HG03139 (cell line): ENCODE results near the gene HSH2D.
"Not testable (repeated sequence)": the region's sequence is repeated elsewhere in the genome, so short reads cannot be mapped to it uniquely, and the experiment has no call there.

Experiments used
- ATAC-seq: cut with Tn5 transposase; IDR thresholded peaks from one replicate; pipeline ENCODE4 v1.9.1; 2021; ENCODE audit not compliant: unreplicated experiment

The HSH2D gene

DNA sequence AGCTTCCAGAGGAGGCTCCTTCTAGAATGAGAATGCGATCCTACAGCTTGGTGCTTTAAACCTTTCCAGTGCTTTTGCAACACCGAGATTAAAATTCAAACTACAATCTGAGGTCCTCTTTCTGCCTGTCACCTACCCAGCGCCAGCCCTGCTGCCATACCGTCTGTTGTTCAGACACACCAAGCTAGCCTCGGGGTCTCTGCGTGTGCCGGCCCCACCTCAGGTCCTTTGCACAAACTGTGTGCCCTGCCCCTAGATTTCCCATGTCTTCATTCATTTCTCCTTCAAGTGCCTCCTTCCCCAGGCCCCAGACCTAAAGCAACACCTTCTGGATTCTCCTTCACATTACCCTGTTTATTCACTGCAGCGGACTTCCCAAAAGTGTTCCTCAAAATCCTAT lies 11.1 kb downstream of the HSH2D start:
- no peak for ATAC-seq

GRCh38 chr19:16155128-16155527 lies 11.6 kb downstream of the HSH2D start:
- ATAC-seq: no peak

DNA sequence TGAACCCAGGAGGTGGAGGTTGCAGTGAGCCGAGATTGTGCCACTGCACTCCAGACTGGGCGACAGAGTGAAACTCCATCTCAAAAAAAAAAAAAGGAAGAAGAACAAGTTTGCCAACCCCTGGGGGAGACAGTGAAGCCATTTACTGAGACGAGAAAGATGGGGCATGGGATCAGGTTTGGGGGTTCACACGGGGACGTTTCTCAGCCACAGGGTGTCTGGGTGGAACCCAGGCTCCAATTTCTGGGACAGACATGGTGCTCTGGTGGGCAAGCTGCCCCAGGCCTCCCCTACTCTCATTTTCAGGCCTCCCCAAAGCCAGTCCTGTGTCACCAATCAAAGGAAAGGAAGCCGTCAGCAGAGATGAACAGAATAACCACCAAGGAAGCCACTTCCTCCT lies 13.4 kb downstream of the HSH2D start:
- no peak for ATAC-seq

GRCh38 chr19:16157601-16158000 lies 14.1 kb downstream of the HSH2D start:
- ATAC-seq: no peak

GRCh38 chr19:16159655-16160054 lies 16.2 kb downstream of the HSH2D start:
- no peak for ATAC-seq

- no peak for ATAC-seq
Observed at GRCh38 chr19:16160445-16160942, 17.0 kb downstream of the HSH2D start.

DNA sequence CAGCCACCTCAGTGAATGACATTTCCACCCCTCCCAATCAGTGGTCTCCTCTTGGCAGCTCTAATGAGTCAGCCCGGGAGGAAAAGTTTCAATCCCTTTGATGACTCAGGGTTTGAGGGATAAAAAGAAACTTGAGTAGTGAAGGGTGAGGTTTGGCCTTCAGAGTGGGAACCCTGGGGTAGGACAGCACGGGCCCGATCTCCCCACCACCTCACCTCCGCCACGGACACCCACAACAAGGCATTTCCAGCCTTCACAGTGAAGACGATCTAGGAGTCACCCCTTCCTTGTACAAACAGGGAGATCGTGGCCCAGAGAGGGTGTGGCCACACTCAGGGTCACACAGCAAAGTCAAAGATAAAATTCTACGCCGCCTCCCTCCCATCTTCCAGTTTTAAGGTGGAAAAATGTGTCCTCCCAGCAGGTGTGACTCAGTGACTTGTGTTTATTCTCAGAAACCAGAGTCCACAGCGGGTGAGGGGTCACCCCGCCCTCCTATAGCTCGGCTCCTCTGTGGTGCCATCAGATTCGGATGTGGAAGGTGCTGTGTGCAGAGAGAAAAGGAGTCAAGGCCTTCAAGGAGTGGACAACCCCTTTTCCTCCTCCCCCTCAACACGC lies 17.6 kb downstream of the HSH2D start:
- ATAC-seq: no peak

DNA sequence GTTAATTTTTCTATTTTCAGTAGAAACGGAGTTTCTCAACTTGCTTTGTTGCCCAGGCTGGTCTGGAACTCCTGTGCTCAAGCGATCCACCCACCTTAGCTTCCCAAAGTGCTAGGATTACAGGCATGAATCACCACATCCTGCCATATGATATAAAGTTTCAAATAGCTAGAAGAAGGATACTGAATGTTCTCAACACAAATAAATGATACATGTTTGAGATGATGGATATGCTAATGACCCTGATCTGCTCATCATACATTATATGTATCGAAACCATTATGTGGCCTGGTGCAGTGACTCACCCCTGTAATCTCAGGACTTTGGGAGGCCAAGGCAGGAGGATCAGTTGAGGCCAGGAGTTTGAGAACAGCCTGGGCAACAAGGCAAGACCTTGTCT lies 18.4 kb downstream of the HSH2D start:
- ATAC-seq: no peak

DNA sequence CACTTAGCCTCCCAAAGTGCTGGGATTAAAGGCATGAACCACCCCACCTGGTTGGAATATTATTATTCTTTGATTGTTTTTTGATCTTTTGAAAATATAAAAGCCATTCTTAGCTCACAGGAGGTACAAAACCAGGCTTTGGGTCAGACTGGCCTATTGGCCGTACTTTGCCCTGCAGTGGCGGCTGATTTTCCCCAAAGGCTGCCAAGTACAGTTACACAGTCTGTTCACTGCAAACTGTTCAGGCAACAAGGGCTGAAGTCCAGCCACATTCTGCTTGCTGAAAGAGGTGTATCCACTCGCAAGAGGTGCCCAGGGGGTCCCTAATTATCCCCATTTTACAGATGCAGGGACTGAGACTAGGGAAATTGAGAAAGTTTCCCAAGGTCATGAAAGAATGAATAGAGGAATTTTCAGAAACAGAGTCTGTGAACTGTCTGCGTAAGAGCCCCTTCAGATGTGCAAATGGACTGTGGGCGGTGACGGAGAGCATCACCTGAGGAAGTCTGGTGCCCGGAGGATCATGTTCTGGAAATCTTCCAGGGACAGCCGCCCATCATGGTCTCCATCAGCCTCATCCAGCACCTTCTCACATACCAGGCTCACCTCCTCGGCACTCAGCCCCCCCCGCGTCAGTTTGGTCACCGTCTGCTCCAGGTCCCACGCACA lies 20.9 kb downstream of the HSH2D start:
- no peak for ATAC-seq

DNA sequence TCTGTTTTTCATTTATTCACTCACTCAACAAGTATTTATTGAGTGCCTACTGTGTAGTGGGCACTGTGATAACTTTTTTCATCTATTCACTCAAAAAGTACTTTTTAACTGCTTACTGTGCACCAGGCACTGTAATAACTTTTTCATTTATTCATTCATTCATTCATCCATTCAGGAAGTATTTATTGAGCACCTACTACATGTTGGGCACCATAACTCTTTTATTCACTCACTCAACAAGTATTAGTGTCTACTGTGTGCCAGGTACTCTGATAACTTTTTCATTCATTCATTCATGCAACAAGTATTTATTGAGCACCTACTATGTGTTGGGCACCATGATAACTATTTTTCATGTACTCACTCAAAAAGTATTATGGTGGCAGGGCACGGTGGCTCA lies 22.9 kb downstream of the HSH2D start:
- ATAC-seq: no peak

GRCh38 chr19:16167055-16167454 lies 23.6 kb downstream of the HSH2D start:
- ATAC-seq: no peak

DNA sequence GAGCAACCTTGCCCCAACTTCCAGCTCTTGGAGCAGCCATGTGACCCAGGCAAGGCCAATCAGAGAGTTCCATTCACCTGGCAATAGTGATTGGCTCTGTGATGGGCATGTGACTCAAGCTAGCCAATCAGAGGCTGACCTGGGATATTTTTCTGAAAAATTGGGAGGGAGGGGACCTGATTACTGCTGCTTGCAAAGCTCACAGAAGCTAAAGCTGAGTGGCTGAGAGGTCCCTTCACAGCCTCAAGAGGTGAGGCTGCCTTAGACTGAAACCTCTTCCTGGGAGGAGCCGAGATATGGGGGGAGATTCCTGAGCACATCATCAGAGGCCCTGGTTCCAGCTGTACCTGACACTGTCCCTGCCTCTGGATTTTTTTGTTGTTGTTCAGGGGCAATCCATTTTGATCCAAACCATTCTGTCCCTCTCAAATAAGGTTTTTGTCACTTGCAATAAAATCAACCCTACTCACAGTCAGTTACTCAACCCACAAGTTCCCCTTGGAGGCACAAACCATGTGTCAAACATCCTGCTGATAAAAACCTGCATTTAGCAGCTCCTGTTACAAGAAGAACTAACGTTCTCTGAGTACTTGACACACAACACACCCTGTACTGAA lies 25.1 kb downstream of the HSH2D start:
- no peak for ATAC-seq

GRCh38 chr19:16170134-16170533 lies 26.6 kb downstream of the HSH2D start:
- ATAC-seq: no peak

DNA sequence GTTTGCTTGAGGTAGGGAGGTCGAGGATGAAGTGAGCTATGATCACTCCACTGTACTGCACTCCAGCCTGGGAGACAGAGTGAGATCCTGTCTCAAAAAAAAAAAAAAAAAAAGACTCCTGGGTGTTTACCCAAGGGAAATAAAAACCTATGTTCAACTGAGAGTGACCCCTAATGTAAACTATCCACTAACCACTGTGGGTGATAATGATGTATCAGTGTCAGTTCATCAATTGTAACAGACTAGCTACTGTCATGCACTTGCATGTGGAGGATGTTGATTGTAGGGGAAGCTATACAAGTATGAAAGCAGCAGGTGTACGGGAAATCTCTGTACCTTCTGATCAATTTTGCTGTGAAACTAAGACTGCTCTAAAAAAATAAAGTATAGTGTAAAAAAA lies 32.5 kb downstream of the HSH2D start:
- no peak for ATAC-seq

- ATAC-seq: not testable (repeated sequence)
Observed at GRCh38 chr19:16178866-16179265, 35.4 kb downstream of the HSH2D start.

DNA sequence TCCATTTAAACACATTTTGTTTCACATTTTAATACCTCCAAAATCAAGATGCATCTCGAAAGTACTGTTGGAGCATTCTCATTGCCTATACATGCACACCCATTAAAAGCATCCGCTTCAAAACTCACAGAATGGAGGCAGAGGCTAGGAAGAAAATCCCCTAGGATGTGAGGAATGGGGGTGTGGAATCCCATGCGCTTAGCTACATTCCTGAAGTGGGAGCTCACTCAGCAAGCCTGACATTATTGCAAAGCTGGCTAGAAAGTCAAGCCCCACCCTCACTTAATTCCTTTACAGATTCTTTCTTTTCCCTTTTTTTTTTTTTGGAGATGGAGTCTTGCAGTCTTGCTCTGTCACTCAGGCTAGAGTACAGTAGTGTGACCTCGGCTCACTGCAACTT lies 37.1 kb downstream of the HSH2D start:
- ATAC-seq: no peak

DNA sequence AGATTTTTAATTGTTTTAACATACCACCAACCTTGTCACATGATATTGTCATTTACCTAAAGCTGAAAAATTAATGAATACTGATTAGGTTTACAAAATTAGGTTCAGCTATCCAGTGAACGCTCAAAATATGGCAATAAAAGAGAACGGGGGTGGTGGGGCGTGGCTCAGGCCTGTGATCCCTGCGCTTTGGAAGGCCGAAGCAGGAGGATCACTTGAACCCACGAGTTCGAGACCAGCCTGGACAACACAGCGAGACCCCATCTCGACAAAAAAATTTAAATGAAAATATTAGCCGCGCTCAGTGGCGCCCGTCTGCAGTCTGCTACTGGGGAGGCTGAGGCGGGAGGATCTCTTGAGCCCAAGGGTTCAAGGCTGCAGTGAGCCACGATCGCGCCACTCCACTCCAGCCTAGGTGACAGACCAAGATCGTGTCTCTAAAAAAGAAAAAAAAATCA lies 41.2 kb downstream of the HSH2D start:
- ATAC-seq: no peak

- peak; percentile 84 for ATAC-seq
Observed at GRCh38 chr19:16185123-16185767, 41.8 kb downstream of the HSH2D start, which contains the start of gene FAM32A. Gene FAM32A, plus strand, starts transcription at chr19:16185410. Its CDS starts 33 bp downstream, at chr19:16185443.

DNA sequence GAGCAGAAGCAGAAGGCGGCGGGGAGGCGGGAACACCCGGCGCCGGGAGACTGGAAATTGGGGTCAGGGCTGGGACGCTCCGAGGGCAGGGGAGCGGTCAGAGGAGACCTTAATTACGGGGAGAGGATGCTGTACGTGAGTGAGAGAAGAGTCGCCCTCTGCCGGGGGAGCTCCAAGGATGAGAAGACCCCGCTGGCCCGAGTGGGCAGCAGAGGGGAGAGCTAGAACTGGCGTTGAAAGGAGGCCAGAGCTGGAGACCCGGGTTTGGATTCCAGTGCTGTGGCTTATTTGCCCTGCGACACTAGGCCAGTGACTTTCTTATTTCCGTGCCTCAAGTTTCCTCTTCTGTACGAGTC lies 42.3 kb downstream of the HSH2D start:
- ATAC-seq: no peak

GRCh38 chr19:16188521-16188920 lies 45.0 kb downstream of the HSH2D start:
- ATAC-seq: no peak

GRCh38 chr19:16190198-16190597 lies 46.7 kb downstream of the HSH2D start:
- no peak for ATAC-seq

DNA sequence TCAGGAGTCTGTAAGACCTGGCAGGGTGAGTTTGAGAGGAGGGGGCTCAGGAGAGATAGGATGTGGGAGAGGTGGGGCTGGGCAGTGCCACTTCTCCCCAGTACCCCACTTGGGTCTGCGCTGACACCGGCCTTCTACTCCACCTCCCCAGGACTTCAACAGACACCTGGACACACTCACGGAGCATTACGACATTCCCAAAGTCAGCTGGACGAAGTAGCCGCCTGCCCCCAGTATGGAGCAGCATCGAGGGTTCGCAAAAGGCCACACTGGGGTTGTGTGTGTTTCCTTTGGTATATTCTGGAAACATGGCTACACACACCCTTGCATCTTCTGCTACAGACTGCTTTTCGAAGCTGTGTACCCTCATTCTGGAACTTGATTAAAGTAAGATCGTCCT lies 47.3 kb downstream of the HSH2D start:
- ATAC-seq: no peak
